ENCODE results near the gene ATRIP. TPM values are rescaled to one million over a fixed set of nuclear protein-coding genes. Genes with fewer than 3 reads are reported as not detected.

Gene ATRIP
- total and polyA plus RNA-seq, 5 donors: 3.5 to 5.2 (median 4.1) TPM

GRCh38 chr3:48464713-48465221 is 18.2 kb downstream of the ATRIP start:
- Histone ChIP-seq H3K9me3 (ENCODE audit: control insufficient read depth, low read length) (no peaks in the 10 kb centered on the region), H3K27ac (ENCODE audit: low read length) (peak overlapping the region; percentile 98), H3K27me3 (ENCODE audit: control insufficient read depth, insufficient read depth) (no peaks in the 10 kb centered on the region), H3K4me3 (ENCODE audit: low read length) (no peak overlapping the region), H3K4me1 (ENCODE audit: control insufficient read depth, insufficient read depth, low read length) (peaks cover 5% of the 10 kb centered on the region)
- intact Hi-C loops (cut with DNase I): loop anchor here (2.0 to 5.0 kb wide), 4 partner anchors 38 to 84 kb away; partner anchors contain the start of gene SHISA5 (in 2 of the 4)
- WGBS: 90% methylated on average over 17 of the region's 17 CpGs
- ATAC-seq (no peak), DNase-seq (peak; percentile 43 to 69 (median 69))

GRCh38 chr3:48465237-48465530 is 18.6 kb downstream of the ATRIP start:
- Histone ChIP-seq H3K4me3 (ENCODE audit: low read length) (no peak overlapping the region), H3K9me3 (ENCODE audit: control insufficient read depth, low read length) (no peaks in the 10 kb centered on the region), H3K27me3 (ENCODE audit: control insufficient read depth, insufficient read depth) (no peaks in the 10 kb centered on the region), H3K27ac (ENCODE audit: low read length) (peak overlapping the region; percentile 98), H3K4me1 (ENCODE audit: control insufficient read depth, insufficient read depth, low read length) (peaks cover 5% of the 10 kb centered on the region)
- 9% methylated on average over 7 of the region's 7 CpGs for WGBS
- no peak for ATAC-seq
- intact Hi-C loops (cut with DNase I): loop anchor here (2.0 to 5.0 kb wide), 4 partner anchors 37 to 84 kb away; partner anchors contain the start of gene SHISA5 (in 2 of the 4)
- DNase-seq: no peak

- ATAC-seq: peak; percentile 96
- 4% methylated on average over 21 of the region's 21 CpGs for WGBS
- DNase-seq: peak; percentile 98
- peak overlapping the region; percentile 54 for H3K4me3 ChIP-seq (ENCODE audit: low read length)
- no peaks in the 10 kb centered on the region for H3K27me3 ChIP-seq (ENCODE audit: control insufficient read depth, insufficient read depth)
- intact Hi-C loops (cut with DNase I): loop anchor here (2.0 to 5.0 kb wide), 4 partner anchors 37 to 83 kb away; partner anchors contain the start of gene SHISA5 (in 2 of the 4)
- H3K9me3 ChIP-seq (ENCODE audit: control insufficient read depth, low read length): no peaks in the 10 kb centered on the region
- H3K27ac ChIP-seq (ENCODE audit: low read length): peak overlapping the region; percentile 98
- H3K4me1 ChIP-seq (ENCODE audit: control insufficient read depth, insufficient read depth, low read length): peaks cover 5% of the 10 kb centered on the region
Measured at GRCh38 chr3:48465531-48466378, 19.2 kb downstream of the ATRIP start.

- peak overlapping the region; percentile 54 for H3K4me3 ChIP-seq (ENCODE audit: low read length)
- no peaks in the 10 kb centered on the region for H3K27me3 ChIP-seq (ENCODE audit: control insufficient read depth, insufficient read depth)
- peak overlapping the region; percentile 98 for H3K27ac ChIP-seq (ENCODE audit: low read length)
- DNase-seq (peak; percentile 51 to 71 (median 70)), ATAC-seq (peak; percentile 2 to 25)
- no peaks in the 10 kb centered on the region for H3K9me3 ChIP-seq (ENCODE audit: control insufficient read depth, low read length)
- 27% methylated on average over 19 of the region's 19 CpGs for whole genome bisulfite sequencing
- H3K4me1 ChIP-seq (ENCODE audit: control insufficient read depth, insufficient read depth, low read length): peaks cover 5% of the 10 kb centered on the region
- intact Hi-C loops (cut with DNase I): loop anchor here in 3 of 4 donors (5.0 kb wide), 2 partner anchors 36 to 81 kb away; partner anchors contain the start of gene SHISA5 (in 2 of the 3)
Measured at GRCh38 chr3:48466386-48467109, 20.0 kb downstream of the ATRIP start.

GRCh38 chr3:48467110-48467454 is 20.5 kb downstream of the ATRIP start:
- DNase-seq: no peak
- H3K27ac ChIP-seq (ENCODE audit: low read length): peak overlapping the region; percentile 98
- H3K27me3 ChIP-seq (ENCODE audit: control insufficient read depth, insufficient read depth): no peaks in the 10 kb centered on the region
- no peak for ATAC-seq
- H3K9me3 ChIP-seq (ENCODE audit: control insufficient read depth, low read length): no peaks in the 10 kb centered on the region
- intact Hi-C loops (cut with DNase I): loop anchor here in 3 of 4 donors (5.0 kb wide), 2 partner anchors 35 to 80 kb away; partner anchors contain the start of gene SHISA5 (in 2 of the 3)
- WGBS: 54% methylated on average over 9 of the region's 9 CpGs
- peak overlapping the region; percentile 54 for H3K4me3 ChIP-seq (ENCODE audit: low read length)
- H3K4me1 ChIP-seq (ENCODE audit: control insufficient read depth, insufficient read depth, low read length): peaks cover 5% of the 10 kb centered on the region

- H3K27ac ChIP-seq (ENCODE audit: low read length): peak overlapping the region; percentile 15
- H3K4me3 ChIP-seq (ENCODE audit: low read length): no peak overlapping the region
- DNase-seq: no peak
- H3K4me1 ChIP-seq (ENCODE audit: control insufficient read depth, insufficient read depth, low read length): peaks cover 5% of the 10 kb centered on the region
- ATAC-seq: no peak
- H3K27me3 ChIP-seq (ENCODE audit: control insufficient read depth, insufficient read depth): no peaks in the 10 kb centered on the region
- no peaks in the 10 kb centered on the region for H3K9me3 ChIP-seq (ENCODE audit: control insufficient read depth, low read length)
- intact Hi-C loops (cut with DNase I): loop anchor here in 3 of 4 donors (5.0 kb wide), 2 partner anchors 35 to 80 kb away; partner anchors contain the start of gene SHISA5 (in 2 of the 3)
- 57% methylated on average over 7 of the region's 7 CpGs for WGBS
Measured at GRCh38 chr3:48467473-48468267, 21.1 kb downstream of the ATRIP start.

GRCh38 chr3:48468329-48468731 is 21.8 kb downstream of the ATRIP start:
- H3K4me3 ChIP-seq (ENCODE audit: low read length): no peak overlapping the region
- ATAC-seq (no peak), DNase-seq (peak in 1 of 3 donors; percentile 64)
- peaks cover 8% of the 10 kb centered on the region for H3K4me1 ChIP-seq (ENCODE audit: control insufficient read depth, insufficient read depth, low read length)
- peak overlapping the region; percentile 15 for H3K27ac ChIP-seq (ENCODE audit: low read length)
- intact Hi-C loops (cut with DNase I): loop anchor here in 3 of 4 donors (5.0 kb wide), 2 partner anchors 34 to 79 kb away; partner anchors contain the start of gene SHISA5 (in 2 of the 3)
- no peaks in the 10 kb centered on the region for H3K27me3 ChIP-seq (ENCODE audit: control insufficient read depth, insufficient read depth)
- WGBS: 60% methylated on average over 8 of the region's 8 CpGs
- no peaks in the 10 kb centered on the region for H3K9me3 ChIP-seq (ENCODE audit: control insufficient read depth, low read length)

GRCh38 chr3:48469046-48469915 is 22.7 kb downstream of the ATRIP start:
- no peaks in the 10 kb centered on the region for H3K9me3 ChIP-seq (ENCODE audit: control insufficient read depth, low read length)
- no peak overlapping the region for H3K27ac ChIP-seq (ENCODE audit: low read length)
- peaks cover 9% of the 10 kb centered on the region for H3K4me1 ChIP-seq (ENCODE audit: control insufficient read depth, insufficient read depth, low read length)
- no peak overlapping the region for H3K4me3 ChIP-seq (ENCODE audit: low read length)
- intact Hi-C loops (cut with DNase I): loop anchor here in 3 of 4 donors (5.0 kb wide), 2 partner anchors 33 to 78 kb away; partner anchors contain the start of gene SHISA5 (in 2 of the 3)
- DNase-seq (peak in 1 of 3 donors; percentile 58), ATAC-seq (no peak)
- no peaks in the 10 kb centered on the region for H3K27me3 ChIP-seq (ENCODE audit: control insufficient read depth, insufficient read depth)
- 77% methylated on average over 29 of the region's 29 CpGs for WGBS

- Histone ChIP-seq H3K9me3 (ENCODE audit: control insufficient read depth, low read length) (no peaks in the 10 kb centered on the region), H3K4me1 (ENCODE audit: control insufficient read depth, insufficient read depth, low read length) (peaks cover 9% of the 10 kb centered on the region), H3K4me3 (ENCODE audit: low read length) (no peak overlapping the region), H3K27ac (ENCODE audit: low read length) (no peak overlapping the region), H3K27me3 (ENCODE audit: control insufficient read depth, insufficient read depth) (no peaks in the 10 kb centered on the region)
- 43% methylated on average over 1 of the region's 1 CpG for WGBS
- intact Hi-C loops (cut with DNase I): no loop called here
- ATAC-seq (no peak), DNase-seq (no peak)
Measured at GRCh38 chr3:48470286-48470685, 23.7 kb downstream of the ATRIP start.

GRCh38 chr3:48472673-48472922 is 26.1 kb downstream of the ATRIP start:
- H3K4me3 ChIP-seq (ENCODE audit: low read length): peak overlapping the region; percentile 89
- H3K9me3 ChIP-seq (ENCODE audit: control insufficient read depth, low read length): no peaks in the 10 kb centered on the region
- DNase-seq (peak in 2 of 3 donors; percentile 49 to 74), ATAC-seq (peak; percentile 45 to 73)
- H3K27me3 ChIP-seq (ENCODE audit: control insufficient read depth, insufficient read depth): no peaks in the 10 kb centered on the region
- H3K4me1 ChIP-seq (ENCODE audit: control insufficient read depth, insufficient read depth, low read length): peaks cover 11% of the 10 kb centered on the region
- intact Hi-C loops (cut with DNase I): no loop called here
- H3K27ac ChIP-seq (ENCODE audit: low read length): peak overlapping the region; percentile 99
- 3% methylated on average over 5 of the region's 5 CpGs for WGBS
